H1 (cell line): ENCODE results near the gene FOSL2. TPM values are rescaled to one million over a fixed set of nuclear protein-coding genes. Genes with fewer than 3 reads are reported as not detected.
A peak's percentile ranks its signal among the peaks of the same experiment; 100 is the strongest.

Experiments used
- CTCF ChIA-PET: fragments of 300-600 bp; sonication (Branson Sonifier 250); formaldehyde crosslinking; loops from one replicate; lab custom pipeline; 2021; ENCODE audit not compliant: partially characterized antibody; lab: Charles Lee
- POLR2A ChIA-PET: fragments of 300-600 bp; sonication (Branson Sonifier 250); formaldehyde crosslinking; loops from one replicate; lab custom pipeline; 2021; ENCODE audit warnings: inconsistent platforms; ENCODE audit not compliant: partially characterized antibody; lab: Charles Lee
- DNase-seq, 2 experiments: peaks; one replicate each; pipeline versions ENCODE4 v3.0.0 to v3.0.0-alpha.2; 2010 to 2022; ENCODE audit warnings: low spot score in 2 of 2, low read depth in 1 of 2, mixed read lengths in 1 of 2
- FAIRE-seq: peaks from 2 replicates; lab custom pipeline; 2011; peaks lifted over from hg19 to GRCh38; lab: Jason Lieb, UNC
- H2AFZ ChIP-seq: 2 replicates; pipeline ENCODE4 v1.8.1; 2012; ENCODE audit warnings: low read length, inconsistent platforms
- H2AK5ac ChIP-seq: 2 replicates; pipeline ENCODE4 v1.6.1; 2013; ENCODE audit warnings: low read depth, low read length
- H2BK120ac ChIP-seq: replicated peaks from 2 replicates; pipeline ENCODE3; 2013; ENCODE audit warnings: low read depth, low read length, inconsistent platforms
- H2BK12ac ChIP-seq: 2 replicates; pipeline ENCODE4 v1.6.1; 2013; ENCODE audit warnings: low read depth, low read length
- H2BK15ac ChIP-seq: 2 replicates; pipeline ENCODE4 v1.6.1; 2013; ENCODE audit warnings: low read length
- H2BK20ac ChIP-seq: 2 replicates; pipeline ENCODE4 v1.6.1; 2013; ENCODE audit warnings: low read length
- H2BK5ac ChIP-seq: 2 replicates; pipeline ENCODE4 v1.6.1; 2013; ENCODE audit warnings: low read depth, low read length
- H3K14ac ChIP-seq: 2 replicates; pipeline ENCODE4 v1.6.1; 2013; ENCODE audit warnings: inconsistent platforms; ENCODE audit not compliant: insufficient read length
- H3K18ac ChIP-seq: 2 replicates; pipeline ENCODE4 v1.6.1; 2013; ENCODE audit warnings: low read length; ENCODE audit errors: extremely low read depth
- H3K23ac ChIP-seq: 2 replicates; pipeline ENCODE4 v1.6.1; 2013; ENCODE audit warnings: inconsistent platforms; ENCODE audit not compliant: insufficient read length
- H3K23me2 ChIP-seq: 2 replicates; pipeline ENCODE4 v1.6.1; 2013; ENCODE audit warnings: low read depth, low read length
- H3K27ac ChIP-seq: 2 replicates; pipeline ENCODE4 v1.6.1; 2011; ENCODE audit warnings: low read depth, low read length, inconsistent platforms
- H3K27me3 ChIP-seq, 4 experiments: replicated peaks in 1 of 4; 1 replicate in 1 of 4; 2 replicates in 3 of 4; pipeline versions ENCODE4 v1.6.1 to v1.8.1; 2011 to 2013; ENCODE audit warnings: low read length in 3 of 4, mild to moderate bottlenecking in 3 of 4, inconsistent platforms in 2 of 4, mixed read lengths in 2 of 4, moderate library complexity in 1 of 4; ENCODE audit not compliant: control insufficient read depth in 3 of 4, insufficient read depth in 3 of 4; ENCODE audit errors: extremely low read depth in 1 of 4
- H3K36me3 ChIP-seq, 4 experiments: 2 replicates each; pipeline versions ENCODE4 v1.6.1 to v1.8.1; 2011 to 2013; ENCODE audit warnings: mild to moderate bottlenecking in 4 of 4, low read length in 3 of 4, moderate library complexity in 2 of 4, control low read depth in 1 of 4, inconsistent platforms in 1 of 4; ENCODE audit not compliant: insufficient read depth in 4 of 4, control insufficient read depth in 2 of 4
- H3K4ac ChIP-seq: replicated peaks from 2 replicates; pipeline ENCODE3; 2013; ENCODE audit warnings: low read length, low read depth, mixed read lengths, inconsistent platforms; ENCODE audit not compliant: insufficient read length
- H3K4me1 ChIP-seq, 4 experiments: replicated peaks in 1 of 4; 1 replicate in 1 of 4; 2 replicates in 3 of 4; pipeline versions ENCODE4 v1.6.1 to v1.8.1; 2011 to 2013; ENCODE audit warnings: low read length in 3 of 4, inconsistent platforms in 2 of 4, mixed read lengths in 1 of 4; ENCODE audit not compliant: insufficient read depth in 4 of 4, control insufficient read depth in 3 of 4
- H3K4me2 ChIP-seq, 2 experiments: 2 replicates each; pipeline versions ENCODE4 v1.6.1 to v1.8.1; 2011 to 2013; ENCODE audit warnings: low read depth in 2 of 2, low read length in 2 of 2, control low read depth in 1 of 2, inconsistent platforms in 1 of 2, mild to moderate bottlenecking in 1 of 2; ENCODE audit not compliant: insufficient read depth in 1 of 2
- H3K4me3 ChIP-seq, 4 experiments: fragments of 200-600, 300-600 bp in 1 of 4; sonication (generic), shearing (Covaris generic), sonication (Bioruptor Twin) in 1 of 4; 2 replicates each; pipeline versions ENCODE4 v1.5.1 to v1.8.1; 2011 to 2016; ENCODE audit warnings: low read length in 4 of 4, low read depth in 3 of 4, control low read depth in 2 of 4, inconsistent platforms in 2 of 4, mild to moderate bottlenecking in 2 of 4, mixed read lengths in 1 of 4, moderate library complexity in 1 of 4; ENCODE audit not compliant: insufficient read depth in 2 of 4; ENCODE audit errors: extremely low read depth in 1 of 4
- H3K56ac ChIP-seq: replicated peaks from 2 replicates; pipeline ENCODE3; 2013; ENCODE audit warnings: low read depth, mild to moderate bottlenecking, mixed read lengths, low read length, inconsistent platforms; ENCODE audit not compliant: insufficient read length
- H3K79me1 ChIP-seq: 2 replicates; pipeline ENCODE4 v1.6.1; 2013; ENCODE audit warnings: low read depth, low read length, control low read depth
- H3K79me2 ChIP-seq, 2 experiments: 2 replicates each; pipeline versions ENCODE4 v1.6.1 to v1.8.1; 2012 to 2013; ENCODE audit warnings: low read length in 2 of 2, mild to moderate bottlenecking in 2 of 2, inconsistent platforms in 1 of 2; ENCODE audit not compliant: insufficient read depth in 2 of 2, control insufficient read depth in 1 of 2
- H3K9ac ChIP-seq, 4 experiments: replicated peaks in 1 of 4; 1 replicate in 1 of 4; 2 replicates in 3 of 4; pipeline versions ENCODE4 v1.6.1 to v1.8.1; 2011 to 2013; ENCODE audit warnings: low read depth in 3 of 4, low read length in 3 of 4, control low read depth in 2 of 4, mild to moderate bottlenecking in 2 of 4, moderate library complexity in 2 of 4, inconsistent platforms in 1 of 4; ENCODE audit errors: extremely low read depth in 1 of 4
- H3K9me3 ChIP-seq, 2 experiments: 2 replicates each; pipeline versions ENCODE4 v1.6.1 to v1.8.1; 2012 to 2013; ENCODE audit warnings: mild to moderate bottlenecking in 2 of 2, moderate library complexity in 2 of 2, control low read depth in 1 of 2, inconsistent platforms in 1 of 2, low read depth in 1 of 2, low read length in 1 of 2, mixed read lengths in 1 of 2; ENCODE audit not compliant: insufficient read depth in 2 of 2
- H4K20me1 ChIP-seq, 2 experiments: replicated peaks in 1 of 2; 2 replicates each; pipeline versions ENCODE3 to v1.8.1; 2011 to 2013; ENCODE audit warnings: inconsistent platforms in 2 of 2, low read length in 2 of 2, mild to moderate bottlenecking in 1 of 2; ENCODE audit not compliant: insufficient read depth in 2 of 2, control insufficient read depth in 1 of 2
- H4K5ac ChIP-seq: 2 replicates; pipeline ENCODE4 v1.6.1; 2013; ENCODE audit warnings: low read length, low read depth, mixed read lengths, inconsistent platforms; ENCODE audit not compliant: insufficient read length
- H4K8ac ChIP-seq: 2 replicates; pipeline ENCODE4 v1.8.0; 2013; ENCODE audit warnings: mild to moderate bottlenecking, moderate library complexity, low read length, inconsistent platforms; ENCODE audit not compliant: insufficient read depth; ENCODE audit errors: extremely low read depth
- H4K91ac ChIP-seq: replicated peaks from 2 replicates; pipeline ENCODE3; 2013; ENCODE audit warnings: low read length, mixed read lengths, inconsistent platforms; ENCODE audit not compliant: insufficient read length
- CTBP2 ChIP-seq: IDR thresholded peaks from 2 replicates; pipeline ENCODE4 v1.7.0; 2011; ENCODE audit warnings: borderline replicate concordance, mild to moderate bottlenecking, moderate library complexity, mixed read lengths, low read length; ENCODE audit not compliant: insufficient read depth, insufficient read length
- HDAC6 ChIP-seq: IDR thresholded peaks from one replicate; pipeline ENCODE4 v1.7.1; 2012; ENCODE audit warnings: low read depth, mild to moderate bottlenecking, inconsistent platforms, low read length, moderate library complexity
- KDM5A ChIP-seq: fragments of 200-600 bp; IDR thresholded peaks from 2 replicates; pipeline ENCODE4 v1.7.1; 2012; ENCODE audit warnings: mild to moderate bottlenecking, low read length, inconsistent platforms, mixed read lengths
- NRF1 ChIP-seq: IDR thresholded peaks from 2 replicates; pipeline ENCODE4 v1.6.1; 2011; ENCODE audit warnings: mild to moderate bottlenecking, low read depth, low read length, improper control_type of control experiment
- PHF8 ChIP-seq: fragments of 200-600 bp; sonication (generic); conservative IDR thresholded peaks from 2 replicates; pipeline ENCODE4 v1.7.1; 2012; ENCODE audit warnings: low read depth, mild to moderate bottlenecking, inconsistent platforms, low read length, moderate library complexity
- POU5F1 ChIP-seq: IDR thresholded peaks from 2 replicates; pipeline ENCODE4 v1.6.1; 2011; ENCODE audit warnings: low read depth, mild to moderate bottlenecking, low read length, moderate library complexity
- SRF ChIP-seq: IDR thresholded peaks from 2 replicates; pipeline ENCODE4 v1.6.1; 2011; ENCODE audit warnings: mild to moderate bottlenecking, low read depth, low read length, moderate library complexity
- ZNF274 ChIP-seq: IDR thresholded peaks from 2 replicates; pipeline ENCODE4 v1.7.0; 2012; ENCODE audit warnings: low read length, borderline replicate concordance; ENCODE audit errors: extremely low read depth
- WGBS, 2 experiments: shearing (Covaris generic) in 1 of 2; methylation state at CpG; one replicate each; pipeline versions ENCODE4 v1.1.6 to v1.1.7; 2013 to 2015; ENCODE audit warnings: low lambda C conversion rate in 2 of 2, mixed read lengths in 2 of 2, inconsistent platforms in 1 of 2, low coverage in 1 of 2, missing lambda C conversion rate in 1 of 2; ENCODE audit not compliant: insufficient replicate concordance in 2 of 2, insufficient coverage in 1 of 2, insufficient read length in 1 of 2; ENCODE audit errors: extremely low coverage in 1 of 2, missing lambda C conversion rate in 1 of 2; 5-methylcytosine and 5-hydroxymethylcytosine counted together
- polyA plus RNA-seq, 7 experiments: library from polyadenylated mRNA; depleted of rRNA in 3 of 7; stranded (reverse) in 5 of 7; unstranded in 2 of 7; fragments of >200 nt in 5 of 7; fragments of 200-250 nt in 2 of 7; gene quantifications; 1 replicate in 5 of 7; 2 replicates in 1 of 7; 4 replicates in 1 of 7; pipeline versions ENCODE4 v1.2.1 to v1.2.3, GENCODE V29; 2011 to 2013; ENCODE audit warnings: missing spikeins in 2 of 7, mixed read lengths in 2 of 7
- total RNA-seq: library from RNA; stranded (reverse); fragmentation: NEBNext Ultra II Directional; extraction: Animal tissue kit (Norgen Biotek cat#: 25700); gene quantifications from 2 replicates; pipeline ENCODE4 v1.2.1, GENCODE V29; 2021
- TF ChIP-seq, protein P1 (sequence below): IDR thresholded peaks from 2 replicates; pipeline ENCODE4 v1.6.1; 2012; ENCODE audit warnings: inconsistent platforms

The FOSL2 gene
- total and polyA plus RNA-seq, 2 of the 8 experiments (the other 6 are each of a cell fraction or from before 2014, with no cell fraction given), result 1.5 to 4.5 TPM

DNA sequence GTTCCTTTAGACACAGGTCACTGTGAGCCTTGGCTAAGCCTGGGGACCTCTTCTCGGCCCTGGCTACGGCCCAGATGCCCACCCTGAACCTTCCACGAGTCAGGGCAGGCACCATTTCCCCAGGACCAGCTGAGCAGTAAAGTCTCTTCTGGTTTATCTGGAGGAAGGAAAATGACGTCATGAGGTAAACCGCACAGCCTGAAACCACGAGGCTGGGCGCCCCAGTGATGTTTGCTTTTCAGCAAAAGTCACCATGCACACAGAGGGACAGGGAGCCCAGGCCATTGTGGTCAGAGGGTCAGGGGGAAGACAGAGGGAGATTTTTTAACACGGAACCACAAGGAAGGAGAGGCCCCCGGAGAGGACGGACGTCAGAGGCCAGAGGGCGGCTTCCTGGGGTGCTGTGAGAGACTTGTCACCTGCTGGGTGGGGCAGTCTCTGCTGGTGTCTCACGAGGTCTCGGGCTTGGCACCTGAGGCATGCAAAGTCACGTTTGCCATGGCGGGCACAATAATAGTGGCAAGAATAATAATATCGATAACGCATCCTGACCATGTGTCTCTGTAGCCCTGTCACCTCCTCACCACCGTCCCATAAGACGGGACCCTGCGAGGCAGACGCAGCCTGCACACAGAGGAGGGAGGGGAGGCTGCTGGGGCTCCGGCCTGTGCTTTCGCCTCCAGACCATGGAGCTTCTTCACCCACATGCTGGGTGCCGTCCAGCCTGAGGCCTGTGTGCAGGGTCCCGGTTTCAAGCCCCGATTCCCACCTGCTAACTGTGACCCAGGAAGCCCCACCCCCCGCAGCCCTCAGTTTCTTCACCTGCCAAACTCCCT is 33.2 kb upstream of the FOSL2 start:
- Histone ChIP-seq H3K4me2 (no peak overlapping the region), H4K91ac (no peak overlapping the region), H3K79me1 (no peaks in the 10 kb centered on the region), H2BK120ac (no peak overlapping the region), H3K4ac (no peak overlapping the region), H3K9me3 (no peaks in the 10 kb centered on the region), H3K56ac (no peak overlapping the region), H3K27me3 (no peaks in the 10 kb centered on the region; a peak in 1 of 7 replicates), H3K4me1 (peaks cover 0 to 3% (median 0%) of the 10 kb centered on the region in 4 experiments; a peak in 1 of 7 replicates), H3K23ac (no peak overlapping the region), H3K4me3 (no peak overlapping the region), H3K18ac (no peak overlapping the region; the same call in 1 of the 2 replicates), H2AFZ (no peak overlapping the region), H2BK15ac (no peak overlapping the region), H3K14ac (no peak overlapping the region), H3K36me3 (no peaks in the 10 kb centered on the region), H2BK20ac (no peak overlapping the region), H2BK5ac (no peak overlapping the region), H4K20me1 (no peaks in the 10 kb centered on the region), H3K9ac (no peak overlapping the region), H2AK5ac (no peak overlapping the region), H3K23me2 (no peaks in the 10 kb centered on the region), H3K79me2 (no peaks in the 10 kb centered on the region), H4K8ac (peak overlapping the region; percentile 28; the same call in 1 of the 2 replicates), H3K27ac (no peak overlapping the region), H2BK12ac (no peak overlapping the region), H4K5ac (no peak overlapping the region)
- no peak for DNase-seq
- TF ChIP-seq POU5F1, result no peak
- TF ChIP-seq ZNF274, result no peak
- TF ChIP-seq, protein P1, sequence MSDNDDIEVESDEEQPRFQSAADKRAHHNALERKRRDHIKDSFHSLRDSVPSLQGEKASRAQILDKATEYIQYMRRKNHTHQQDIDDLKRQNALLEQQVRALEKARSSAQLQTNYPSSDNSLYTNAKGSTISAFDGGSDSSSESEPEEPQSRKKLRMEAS, result no peak
- TF ChIP-seq PHF8, result no peak
- TF ChIP-seq KDM5A, result no peak
- no peak for TF ChIP-seq CTBP2
- TF ChIP-seq NRF1, result no peak
- TF ChIP-seq HDAC6, result no peak
- TF ChIP-seq SRF, result no peak
- ChIA-PET POLR2A (interaction anchor here (1.7 kb wide), 1 partner anchor 31 kb away, joined by 5 read pairs; no protein-coding TSS in a partner anchor), CTCF (interaction anchor here (0.8 to 1.0 kb wide), 3 partner anchors 18 to 636 kb away, joined by 3 to 4 read pairs (median 4); no protein-coding TSS in a partner anchor)
- WGBS, 2 experiments, result 87% methylated on average over 24 of the region's 28 CpGs; no CpG with 5 or more reads in 1 of the 2 experiments
- no peak for FAIRE-seq
